Ishikawa (cell line): Measurements from ENCODE around the gene ADAMTS1.

Experiments
- CEBPB ChIP-seq: IDR thresholded peaks from 2 replicates; pipeline ENCODE4 v1.6.1; 2012
- CREB1 ChIP-seq: IDR thresholded peaks from 2 replicates; pipeline ENCODE4 v1.6.1; 2012; ENCODE audit warnings: low read depth
- EGR1 ChIP-seq: IDR thresholded peaks from 2 replicates; pipeline ENCODE4 v1.6.1; 2012
- EP300 ChIP-seq: IDR thresholded peaks from 2 replicates; pipeline ENCODE4 v1.6.1; 2012; ENCODE audit warnings: borderline replicate concordance
- FOXM1 ChIP-seq: IDR thresholded peaks from 2 replicates; pipeline ENCODE4 v1.6.1; 2012; ENCODE audit warnings: low read depth, borderline replicate concordance
- NFIC ChIP-seq: IDR thresholded peaks from 2 replicates; pipeline ENCODE4 v1.6.1; 2012
- RAD21 ChIP-seq: IDR thresholded peaks from 2 replicates; pipeline ENCODE4 v1.6.1; 2012; ENCODE audit warnings: low read depth
- TAF1 ChIP-seq: IDR thresholded peaks from 2 replicates; pipeline ENCODE4 v1.6.1; 2012; ENCODE audit warnings: low read depth, mild to moderate bottlenecking
- TCF12 ChIP-seq: IDR thresholded peaks from 2 replicates; pipeline ENCODE4 v1.6.1; 2012; ENCODE audit warnings: low read depth
- TEAD4 ChIP-seq: IDR thresholded peaks from 2 replicates; pipeline ENCODE4 v1.6.1; 2012
- YY1 ChIP-seq: IDR thresholded peaks from 2 replicates; pipeline ENCODE4 v1.6.1; 2012; ENCODE audit warnings: low read depth
- ZBTB7A ChIP-seq: IDR thresholded peaks from 2 replicates; pipeline ENCODE4 v1.6.1; 2012; ENCODE audit warnings: low read depth
- TF ChIP-seq, protein P1 (sequence below): IDR thresholded peaks from 2 replicates; pipeline ENCODE4 v1.6.1; 2012
- TF ChIP-seq, protein P2 (sequence below): IDR thresholded peaks from 2 replicates; pipeline ENCODE4 v1.6.1; 2012; ENCODE audit warnings: low read depth, mild to moderate bottlenecking
- TF ChIP-seq, protein P3 (sequence below): IDR thresholded peaks from 2 replicates; pipeline ENCODE4 v1.6.1; 2012

ADAMTS1 gene

DNA sequence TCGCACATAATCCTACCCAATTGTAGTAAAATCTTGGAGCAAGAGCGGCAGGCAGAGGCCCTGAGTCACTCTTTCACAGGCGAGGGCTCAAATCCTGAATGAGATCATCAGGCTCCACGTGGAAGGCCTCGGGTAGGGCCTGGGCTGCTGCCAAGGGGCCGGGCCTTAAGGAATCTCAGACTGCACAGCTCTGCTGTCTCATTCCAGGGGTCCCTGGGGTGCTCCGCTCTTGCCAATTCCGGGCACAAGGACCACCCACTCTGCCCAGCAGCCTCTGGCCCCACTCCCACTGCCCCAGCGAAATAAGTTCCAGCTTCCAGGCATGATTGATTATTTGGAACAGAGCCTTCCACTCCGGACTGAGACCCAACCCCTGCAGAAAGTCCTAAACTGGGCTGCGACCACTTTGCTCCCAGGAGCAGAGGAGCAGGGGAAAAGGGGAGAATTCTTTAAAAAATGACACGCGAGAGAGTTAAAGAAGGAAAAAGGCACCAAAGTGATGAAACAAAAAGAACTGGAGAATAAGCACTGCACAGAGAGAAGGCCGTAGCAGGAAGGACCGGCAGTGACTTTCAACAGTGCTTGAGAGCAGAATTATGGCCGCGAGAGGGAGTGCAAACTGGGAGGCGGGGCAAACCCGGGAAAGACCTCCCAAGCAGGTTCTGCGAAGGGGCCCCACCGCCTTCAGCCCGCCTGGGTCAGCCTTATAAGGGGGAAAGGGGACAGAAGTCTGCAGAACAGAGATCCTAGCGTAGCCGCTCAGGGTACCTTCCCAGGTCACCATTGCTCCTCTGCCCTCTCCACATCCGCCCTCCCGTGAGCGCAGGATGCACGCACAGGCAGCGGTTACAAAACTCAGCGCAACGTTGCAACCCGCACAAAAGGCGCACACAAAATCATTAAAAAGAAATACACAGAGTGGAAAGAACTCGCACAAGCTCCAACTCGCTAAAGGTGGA, 2.0 kb downstream of the ADAMTS1 start:
- TF ChIP-seq TAF1 = no peak
- TF ChIP-seq, protein P1, sequence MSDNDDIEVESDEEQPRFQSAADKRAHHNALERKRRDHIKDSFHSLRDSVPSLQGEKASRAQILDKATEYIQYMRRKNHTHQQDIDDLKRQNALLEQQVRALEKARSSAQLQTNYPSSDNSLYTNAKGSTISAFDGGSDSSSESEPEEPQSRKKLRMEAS = peak; percentile 92
- no peak; the same call in 1 of the 2 replicates for TF ChIP-seq EP300
- TF ChIP-seq NFIC = peak; percentile 80
- no peak for TF ChIP-seq CEBPB
- TF ChIP-seq CREB1 = no peak
- peak; percentile 40; the same call in 1 of the 2 replicates for TF ChIP-seq TCF12
- TF ChIP-seq, protein P2, sequence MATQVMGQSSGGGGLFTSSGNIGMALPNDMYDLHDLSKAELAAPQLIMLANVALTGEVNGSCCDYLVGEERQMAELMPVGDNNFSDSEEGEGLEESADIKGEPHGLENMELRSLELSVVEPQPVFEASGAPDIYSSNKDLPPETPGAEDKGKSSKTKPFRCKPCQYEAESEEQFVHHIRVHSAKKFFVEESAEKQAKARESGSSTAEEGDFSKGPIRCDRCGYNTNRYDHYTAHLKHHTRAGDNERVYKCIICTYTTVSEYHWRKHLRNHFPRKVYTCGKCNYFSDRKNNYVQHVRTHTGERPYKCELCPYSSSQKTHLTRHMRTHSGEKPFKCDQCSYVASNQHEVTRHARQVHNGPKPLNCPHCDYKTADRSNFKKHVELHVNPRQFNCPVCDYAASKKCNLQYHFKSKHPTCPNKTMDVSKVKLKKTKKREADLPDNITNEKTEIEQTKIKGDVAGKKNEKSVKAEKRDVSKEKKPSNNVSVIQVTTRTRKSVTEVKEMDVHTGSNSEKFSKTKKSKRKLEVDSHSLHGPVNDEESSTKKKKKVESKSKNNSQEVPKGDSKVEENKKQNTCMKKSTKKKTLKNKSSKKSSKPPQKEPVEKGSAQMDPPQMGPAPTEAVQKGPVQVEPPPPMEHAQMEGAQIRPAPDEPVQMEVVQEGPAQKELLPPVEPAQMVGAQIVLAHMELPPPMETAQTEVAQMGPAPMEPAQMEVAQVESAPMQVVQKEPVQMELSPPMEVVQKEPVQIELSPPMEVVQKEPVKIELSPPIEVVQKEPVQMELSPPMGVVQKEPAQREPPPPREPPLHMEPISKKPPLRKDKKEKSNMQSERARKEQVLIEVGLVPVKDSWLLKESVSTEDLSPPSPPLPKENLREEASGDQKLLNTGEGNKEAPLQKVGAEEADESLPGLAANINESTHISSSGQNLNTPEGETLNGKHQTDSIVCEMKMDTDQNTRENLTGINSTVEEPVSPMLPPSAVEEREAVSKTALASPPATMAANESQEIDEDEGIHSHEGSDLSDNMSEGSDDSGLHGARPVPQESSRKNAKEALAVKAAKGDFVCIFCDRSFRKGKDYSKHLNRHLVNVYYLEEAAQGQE = no peak
- TF ChIP-seq ZBTB7A = peak; percentile 72; the same call in 1 of the 2 replicates
- no peak for TF ChIP-seq EGR1
- TF ChIP-seq FOXM1 = no peak
- TF ChIP-seq, protein P3, sequence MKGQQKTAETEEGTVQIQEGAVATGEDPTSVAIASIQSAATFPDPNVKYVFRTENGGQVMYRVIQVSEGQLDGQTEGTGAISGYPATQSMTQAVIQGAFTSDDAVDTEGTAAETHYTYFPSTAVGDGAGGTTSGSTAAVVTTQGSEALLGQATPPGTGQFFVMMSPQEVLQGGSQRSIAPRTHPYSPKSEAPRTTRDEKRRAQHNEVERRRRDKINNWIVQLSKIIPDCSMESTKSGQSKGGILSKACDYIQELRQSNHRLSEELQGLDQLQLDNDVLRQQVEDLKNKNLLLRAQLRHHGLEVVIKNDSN = peak; percentile 54; the same call in 1 of the 2 replicates
- no peak for TF ChIP-seq RAD21
- TF ChIP-seq YY1 = peak; percentile 68
- TF ChIP-seq TEAD4 = no peak; the same call in 1 of the 2 replicates

DNA sequence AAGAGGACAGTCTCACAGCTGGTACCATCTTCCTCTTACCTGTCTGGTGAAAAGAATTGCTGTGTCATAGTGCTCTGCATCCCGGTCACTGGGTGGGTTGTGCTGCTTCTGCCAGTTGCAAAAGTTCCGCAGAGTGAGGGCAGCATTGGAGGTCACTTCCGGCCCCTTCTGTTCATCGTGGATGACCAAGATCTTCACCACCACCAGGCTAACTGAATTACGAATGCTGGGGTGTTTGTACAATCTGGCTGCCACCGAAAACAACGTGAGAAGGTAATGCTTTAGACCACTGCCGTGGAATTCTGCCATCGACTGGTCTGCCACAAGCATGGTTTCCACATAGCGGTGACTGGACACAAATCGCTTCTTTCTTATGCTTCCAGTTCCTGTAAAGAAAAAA, 2.9 kb downstream of the ADAMTS1 start:
- TF ChIP-seq TCF12 = no peak
- no peak for TF ChIP-seq NFIC
- no peak for TF ChIP-seq FOXM1
- TF ChIP-seq, protein P1 = no peak
- TF ChIP-seq TAF1 = no peak
- TF ChIP-seq, protein P2 = no peak
- no peak for TF ChIP-seq EGR1
- TF ChIP-seq ZBTB7A = no peak
- TF ChIP-seq, protein P3 = no peak
- no peak for TF ChIP-seq YY1
- TF ChIP-seq TEAD4 = no peak
- TF ChIP-seq RAD21 = no peak
- TF ChIP-seq EP300 = no peak

DNA sequence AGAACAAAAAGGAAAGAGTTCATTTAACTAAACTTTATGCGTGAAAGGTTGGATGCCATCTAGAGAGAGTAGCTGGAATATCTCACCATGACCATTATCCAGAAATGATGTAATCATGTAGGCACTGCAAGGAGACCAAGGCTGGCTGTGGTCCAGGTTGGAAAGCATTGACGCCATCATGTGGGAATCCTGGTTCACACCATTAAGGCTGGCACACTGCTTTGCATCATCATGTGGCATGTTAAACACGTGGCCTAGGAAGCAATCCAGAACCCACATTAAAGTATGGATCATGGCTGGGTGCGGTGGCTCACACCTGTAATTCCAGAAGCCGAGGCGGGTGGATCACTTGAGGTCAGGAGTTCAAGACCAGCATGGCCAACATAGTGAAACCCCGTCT, 4.3 kb downstream of the ADAMTS1 start:
- TF ChIP-seq NFIC (0 out of 2 replicates have a peak, but pooled peaks have one; percentile 33), TAF1 (no peak), FOXM1 (no peak)

DNA sequence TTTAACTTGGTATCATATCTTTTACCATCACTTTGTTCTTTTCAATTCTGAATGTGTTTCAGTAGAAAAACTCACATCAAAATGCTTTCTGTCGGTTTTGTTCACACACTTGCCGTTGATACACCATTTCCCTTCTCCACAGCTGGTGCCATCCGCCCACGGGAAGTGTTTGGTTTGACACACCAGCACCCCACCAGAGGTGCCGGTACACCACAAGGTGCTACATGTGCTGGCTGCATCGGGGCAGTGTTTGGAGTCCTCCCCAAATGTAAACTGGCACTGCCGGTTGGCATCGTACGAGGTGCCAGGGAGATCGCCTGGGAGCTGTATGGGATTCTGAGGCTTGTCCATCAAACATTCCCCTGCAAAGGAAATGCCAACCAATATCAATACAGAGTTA, 5.0 kb downstream of the ADAMTS1 start:
- no peak for TF ChIP-seq NFIC
- TF ChIP-seq, protein P2 = no peak
- no peak for TF ChIP-seq EP300
- no peak for TF ChIP-seq FOXM1
- TF ChIP-seq EGR1 = no peak
- TF ChIP-seq, protein P1 = no peak
- TF ChIP-seq RAD21 = no peak
- no peak for TF ChIP-seq YY1
- no peak for TF ChIP-seq TAF1
- TF ChIP-seq CREB1 = no peak
- TF ChIP-seq TEAD4 = no peak
- no peak for TF ChIP-seq TCF12
- TF ChIP-seq CEBPB = no peak
